GM10847 (cell line): Measurements from ENCODE around the gene PAQR8.

ENCODE experiments used
- POLR2A ChIP-seq: IDR thresholded peaks from 2 replicates; pipeline ENCODE4 v1.6.1; 2011; ENCODE audit not compliant: insufficient read length; ENCODE audit errors: extremely low read depth

The PAQR8 gene

DNA sequence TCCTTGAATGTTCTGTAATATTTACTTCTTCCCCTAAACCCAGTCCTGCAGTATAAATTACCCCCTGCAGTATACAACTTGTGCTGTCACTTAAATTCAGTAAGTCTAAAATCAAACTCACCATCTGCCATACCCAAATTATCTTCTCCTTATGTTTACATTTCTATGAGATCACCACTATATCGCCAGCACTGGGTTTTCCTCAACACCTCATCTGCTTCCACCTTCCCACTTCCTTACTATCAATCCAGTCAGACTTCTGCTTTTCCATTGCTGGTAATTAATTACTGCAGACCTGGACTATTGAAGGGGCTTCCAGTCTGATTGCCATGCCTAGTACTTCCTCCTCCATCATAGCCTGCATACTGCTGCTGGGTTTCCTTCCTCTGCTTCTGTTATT lies 73.4 kb downstream of the PAQR8 start:
- no peak for TF ChIP-seq POLR2A

DNA sequence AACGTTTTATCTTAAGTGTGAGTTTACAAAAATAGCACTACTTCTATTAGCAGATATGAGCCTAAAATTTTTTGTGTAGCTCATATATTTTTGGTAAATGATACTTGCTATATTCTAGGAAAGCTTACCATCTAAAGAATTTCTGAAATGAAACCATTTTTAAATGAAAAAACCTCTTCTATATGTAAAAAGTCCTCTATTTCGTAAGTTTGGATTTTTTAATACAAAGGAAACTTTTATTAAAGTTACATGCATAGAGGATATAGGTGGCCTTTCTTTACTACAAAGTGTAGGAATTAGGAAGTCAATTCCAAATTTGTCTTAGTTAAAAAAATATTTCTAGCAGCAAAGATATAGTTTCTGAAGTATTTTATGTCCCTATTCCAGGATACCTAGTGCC lies 77.0 kb downstream of the PAQR8 start:
- no peak for TF ChIP-seq POLR2A

DNA sequence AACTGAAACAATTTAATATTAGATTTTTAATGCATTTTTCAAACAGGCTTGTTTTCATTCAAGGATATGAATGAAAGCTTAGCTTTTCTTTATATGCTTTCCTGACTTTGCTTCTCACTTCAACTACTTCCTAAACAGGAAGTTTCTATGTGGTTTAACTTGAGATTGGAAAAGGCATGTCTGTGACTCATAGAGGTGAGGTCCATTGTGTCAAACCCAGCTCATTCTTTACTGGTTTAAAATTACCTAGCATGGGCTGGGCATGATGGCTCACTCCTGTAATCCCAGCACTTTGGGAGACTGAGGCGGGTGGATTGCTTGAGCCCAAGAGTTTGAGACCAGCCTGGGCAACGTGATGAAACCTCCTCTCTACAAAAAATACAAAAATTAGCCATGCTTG lies 92.6 kb downstream of the PAQR8 start:
- no peak for TF ChIP-seq POLR2A

DNA sequence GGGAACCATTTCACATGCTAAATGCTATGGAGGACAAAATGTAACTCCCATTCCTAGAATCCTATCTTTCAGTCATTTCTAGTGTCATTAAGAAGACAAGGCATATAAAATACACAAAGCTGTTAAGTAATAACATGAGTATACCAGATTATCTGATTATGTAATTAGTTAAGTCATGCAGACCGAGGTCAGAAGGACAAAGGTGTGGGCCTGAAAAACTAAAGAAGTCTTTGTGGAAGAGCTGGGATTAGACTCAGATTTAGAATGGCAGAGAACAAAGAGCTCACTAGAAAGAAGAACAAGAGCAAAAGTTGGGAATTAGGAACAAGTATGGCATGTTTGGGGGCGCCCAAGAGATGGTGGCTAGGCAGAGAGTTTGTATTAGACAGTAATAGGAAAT lies 95.1 kb downstream of the PAQR8 start:
- TF ChIP-seq POLR2A = no peak
